AG04449 (cell line): ENCODE measurements around the gene COPS4.

Experiments used
- CTCF ChIA-PET: fragments of 350-600 bp; formaldehyde crosslinking; extraction: SDS; loops from one replicate; lab custom pipeline; 2021; ENCODE audit warnings: antibody characterized with exemption; lab: Yijun Ruan, JAX
- POLR2A ChIA-PET: fragments of 400-600, 350-600 bp; formaldehyde crosslinking; extraction: SDS; loops from one replicate; lab custom pipeline; 2020; ENCODE audit warnings: antibody characterized with exemption, inconsistent platforms; lab: Yijun Ruan, JAX
- DNase-seq: peaks from one replicate; pipeline ENCODE4 v3.0.0-alpha.2; 2010; ENCODE audit warnings: low read depth, low spot score
- H3K4me3 ChIP-seq: 2 replicates; pipeline ENCODE4 v1.5.1; 2011; ENCODE audit warnings: low read depth, mild to moderate bottlenecking, control low read depth, low read length
- CTCF ChIP-seq: IDR thresholded peaks from one replicate; pipeline ENCODE4 v1.5.1; 2011; ENCODE audit warnings: mild to moderate bottlenecking, moderate library complexity, low read length, control low read depth, inconsistent platforms; ENCODE audit not compliant: insufficient read depth; ENCODE audit errors: missing control alignments

The COPS4 gene

GRCh38 chr4:83012200-83012686 lies 22.7 kb upstream of the COPS4 start:
- CTCF ChIA-PET: interaction anchor here (1.1 to 3.4 kb wide), 5 partner anchors 23 to 270 kb away, joined by 3 to 10 read pairs (median 8); partner anchors contain the start of gene COPS4
- no peak for TF ChIP-seq CTCF
- POLR2A ChIA-PET: interaction anchor here (0.7 to 2.3 kb wide), 5 partner anchors 23 to 583 kb away, joined by 3 to 13 read pairs (median 10); partner anchors contain the start of genes COPS4, HNRNPDL and THAP9
- no peak for DNase-seq
- peak overlapping the region; percentile 75 for H3K4me3 ChIP-seq

- ChIA-PET CTCF (interaction anchor here (0.6 to 3.4 kb wide), 7 partner anchors 14 to 271 kb away, joined by 3 to 8 read pairs (median 3); partner anchors contain the start of gene COPS4), POLR2A (interaction anchor here (1.1 to 1.2 kb wide), 2 partner anchors 22 to 583 kb away, joined by 4 to 11 read pairs; partner anchors contain the start of genes COPS4 and HNRNPDL)
- H3K4me3 ChIP-seq: peak overlapping the region; percentile 76
- peak; percentile 67 for TF ChIP-seq CTCF
- DNase-seq: peak; percentile 79
Observed at GRCh38 chr4:83012687-83013419, 22.1 kb upstream of the COPS4 start.

GRCh38 chr4:83013420-83013867 lies 21.5 kb upstream of the COPS4 start:
- H3K4me3 ChIP-seq: peak overlapping the region; percentile 76
- no peak for TF ChIP-seq CTCF
- CTCF ChIA-PET: interaction anchor here (0.6 to 1.2 kb wide), 6 partner anchors 14 to 270 kb away, joined by 3 to 6 read pairs (median 3); partner anchors contain the start of gene COPS4
- POLR2A ChIA-PET: interaction anchor here (1.1 to 1.2 kb wide), 2 partner anchors 22 to 584 kb away, joined by 4 to 11 read pairs; partner anchors contain the start of genes COPS4 and HNRNPDL
- DNase-seq: no peak

- DNase-seq: no peak
- ChIA-PET POLR2A (no interaction called here), CTCF (interaction anchor here (0.9 to 1.2 kb wide), 2 partner anchors 117 to 270 kb away, joined by 3 to 4 read pairs; no protein-coding TSS in a partner anchor)
- peak overlapping the region; percentile 76 for H3K4me3 ChIP-seq
- TF ChIP-seq CTCF: no peak
Observed at GRCh38 chr4:83013902-83014301, 21.1 kb upstream of the COPS4 start.

- no peak for TF ChIP-seq CTCF
- ChIA-PET CTCF (no interaction called here), POLR2A (no interaction called here)
- H3K4me3 ChIP-seq: no peak overlapping the region
- DNase-seq: no peak
Observed at GRCh38 chr4:83019794-83020494, 15.0 kb upstream of the COPS4 start.
